ENCODE results near the gene GBA2.

DNA sequence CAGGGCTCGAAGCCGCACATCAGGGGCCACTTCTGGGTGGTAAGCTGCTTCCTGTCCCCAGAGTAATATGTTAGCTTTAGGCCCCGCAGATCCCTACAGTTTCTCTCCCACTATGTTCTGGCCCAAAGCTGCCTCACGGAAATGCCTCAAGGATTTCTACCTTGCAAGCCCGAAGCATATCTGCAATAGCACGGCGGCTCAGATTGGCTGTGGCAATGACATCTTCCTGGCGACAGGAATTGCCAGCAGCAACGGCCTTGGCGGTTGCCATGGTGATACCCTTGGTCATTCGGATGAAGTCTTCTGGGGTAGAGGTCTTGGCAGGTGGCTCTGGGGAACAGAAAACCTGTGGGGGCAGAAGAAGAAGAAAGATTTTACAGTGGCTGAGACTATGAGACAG is 49.0 kb downstream of the GBA2 start:
- TF ChIP-seq, protein P1, sequence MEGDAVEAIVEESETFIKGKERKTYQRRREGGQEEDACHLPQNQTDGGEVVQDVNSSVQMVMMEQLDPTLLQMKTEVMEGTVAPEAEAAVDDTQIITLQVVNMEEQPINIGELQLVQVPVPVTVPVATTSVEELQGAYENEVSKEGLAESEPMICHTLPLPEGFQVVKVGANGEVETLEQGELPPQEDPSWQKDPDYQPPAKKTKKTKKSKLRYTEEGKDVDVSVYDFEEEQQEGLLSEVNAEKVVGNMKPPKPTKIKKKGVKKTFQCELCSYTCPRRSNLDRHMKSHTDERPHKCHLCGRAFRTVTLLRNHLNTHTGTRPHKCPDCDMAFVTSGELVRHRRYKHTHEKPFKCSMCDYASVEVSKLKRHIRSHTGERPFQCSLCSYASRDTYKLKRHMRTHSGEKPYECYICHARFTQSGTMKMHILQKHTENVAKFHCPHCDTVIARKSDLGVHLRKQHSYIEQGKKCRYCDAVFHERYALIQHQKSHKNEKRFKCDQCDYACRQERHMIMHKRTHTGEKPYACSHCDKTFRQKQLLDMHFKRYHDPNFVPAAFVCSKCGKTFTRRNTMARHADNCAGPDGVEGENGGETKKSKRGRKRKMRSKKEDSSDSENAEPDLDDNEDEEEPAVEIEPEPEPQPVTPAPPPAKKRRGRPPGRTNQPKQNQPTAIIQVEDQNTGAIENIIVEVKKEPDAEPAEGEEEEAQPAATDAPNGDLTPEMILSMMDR (IDR thresholded peaks at IDR 0.05) = no peak
- no peak for TF ChIP-seq POLR2A (IDR thresholded peaks at IDR 0.05)
